Measurements from ENCODE around the gene C9orf43. TPM values are rescaled to one million over a fixed set of nuclear protein-coding genes. Genes with fewer than 3 reads are reported as not detected.

Gene C9orf43
- total and polyA plus RNA-seq, 4 donors: 0.09 to 1.1 (median 0.25) TPM

DNA sequence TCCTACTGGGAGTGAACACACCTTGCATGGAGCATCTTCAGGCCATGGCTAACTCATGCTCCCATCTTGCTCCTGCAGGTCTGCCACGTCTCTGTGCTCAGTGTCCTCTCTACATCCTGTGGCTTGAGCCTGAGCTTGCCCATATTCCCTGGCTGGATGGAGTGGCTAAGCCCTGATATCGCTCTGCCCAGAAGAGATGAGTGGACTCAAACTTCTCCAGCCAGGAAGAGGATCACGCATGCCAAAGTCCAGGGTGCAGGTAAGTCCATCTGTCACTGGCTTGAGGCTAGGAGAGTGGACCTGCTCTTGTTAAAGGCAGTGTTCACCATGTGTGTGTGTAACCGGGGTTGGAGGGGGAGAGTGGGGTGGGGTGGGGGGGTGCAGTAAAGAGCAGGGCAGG is 51.4 kb downstream of the C9orf43 start:
- H3K27ac ChIP-seq (ENCODE audit: low read depth in 1 of 2, low read length in 2 of 2): no peak overlapping the region
- H3K27me3 ChIP-seq (ENCODE audit: control insufficient read depth in 4 of 4, insufficient read depth in 4 of 4, low read length in 3 of 4): no peaks in the 10 kb centered on the region
- WGBS: 95% methylated on average over 4 of the region's 4 CpGs
- no peak for DNase-seq (ENCODE audit: low spot score)
- TF ChIP-seq RXRA (IDR thresholded peaks at IDR 0.05) (no peak), GABPA (IDR thresholded peaks at IDR 0.05 in 1 of 2, conservative IDR thresholded peaks at IDR 0.05 in 1 of 2) (no peak), HNF4G (IDR thresholded peaks at IDR 0.05) (no peak), FOXA1 (IDR thresholded peaks at IDR 0.05) (no peak), EGR1 (IDR thresholded peaks at IDR 0.05; ENCODE audit: low read depth in 2 of 2) (no peak), HNF4A (conservative IDR thresholded peaks at IDR 0.05) (no peak), RAD21 (IDR thresholded peaks at IDR 0.05) (no peak), TAF1 (conservative IDR thresholded peaks at IDR 0.05) (no peak), NR2F2 (IDR thresholded peaks at IDR 0.05) (no peak), FOXA2 (IDR thresholded peaks at IDR 0.05) (no peak), YY1 (IDR thresholded peaks at IDR 0.05) (no peak), JUND (IDR thresholded peaks at IDR 0.05) (no peak)
- TF ChIP-seq, protein P1, sequence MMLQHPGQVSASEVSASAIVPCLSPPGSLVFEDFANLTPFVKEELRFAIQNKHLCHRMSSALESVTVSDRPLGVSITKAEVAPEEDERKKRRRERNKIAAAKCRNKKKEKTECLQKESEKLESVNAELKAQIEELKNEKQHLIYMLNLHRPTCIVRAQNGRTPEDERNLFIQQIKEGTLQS (IDR thresholded peaks at IDR 0.05): no peak
- TF ChIP-seq, protein P2, sequence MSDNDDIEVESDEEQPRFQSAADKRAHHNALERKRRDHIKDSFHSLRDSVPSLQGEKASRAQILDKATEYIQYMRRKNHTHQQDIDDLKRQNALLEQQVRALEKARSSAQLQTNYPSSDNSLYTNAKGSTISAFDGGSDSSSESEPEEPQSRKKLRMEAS (IDR thresholded peaks at IDR 0.05): no peak
- TF ChIP-seq, protein P3, sequence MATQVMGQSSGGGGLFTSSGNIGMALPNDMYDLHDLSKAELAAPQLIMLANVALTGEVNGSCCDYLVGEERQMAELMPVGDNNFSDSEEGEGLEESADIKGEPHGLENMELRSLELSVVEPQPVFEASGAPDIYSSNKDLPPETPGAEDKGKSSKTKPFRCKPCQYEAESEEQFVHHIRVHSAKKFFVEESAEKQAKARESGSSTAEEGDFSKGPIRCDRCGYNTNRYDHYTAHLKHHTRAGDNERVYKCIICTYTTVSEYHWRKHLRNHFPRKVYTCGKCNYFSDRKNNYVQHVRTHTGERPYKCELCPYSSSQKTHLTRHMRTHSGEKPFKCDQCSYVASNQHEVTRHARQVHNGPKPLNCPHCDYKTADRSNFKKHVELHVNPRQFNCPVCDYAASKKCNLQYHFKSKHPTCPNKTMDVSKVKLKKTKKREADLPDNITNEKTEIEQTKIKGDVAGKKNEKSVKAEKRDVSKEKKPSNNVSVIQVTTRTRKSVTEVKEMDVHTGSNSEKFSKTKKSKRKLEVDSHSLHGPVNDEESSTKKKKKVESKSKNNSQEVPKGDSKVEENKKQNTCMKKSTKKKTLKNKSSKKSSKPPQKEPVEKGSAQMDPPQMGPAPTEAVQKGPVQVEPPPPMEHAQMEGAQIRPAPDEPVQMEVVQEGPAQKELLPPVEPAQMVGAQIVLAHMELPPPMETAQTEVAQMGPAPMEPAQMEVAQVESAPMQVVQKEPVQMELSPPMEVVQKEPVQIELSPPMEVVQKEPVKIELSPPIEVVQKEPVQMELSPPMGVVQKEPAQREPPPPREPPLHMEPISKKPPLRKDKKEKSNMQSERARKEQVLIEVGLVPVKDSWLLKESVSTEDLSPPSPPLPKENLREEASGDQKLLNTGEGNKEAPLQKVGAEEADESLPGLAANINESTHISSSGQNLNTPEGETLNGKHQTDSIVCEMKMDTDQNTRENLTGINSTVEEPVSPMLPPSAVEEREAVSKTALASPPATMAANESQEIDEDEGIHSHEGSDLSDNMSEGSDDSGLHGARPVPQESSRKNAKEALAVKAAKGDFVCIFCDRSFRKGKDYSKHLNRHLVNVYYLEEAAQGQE (IDR thresholded peaks at IDR 0.05): no peak
- no peak overlapping the region for H3K9ac ChIP-seq (ENCODE audit: low read depth in 1 of 2, low read length in 2 of 2)
- no peaks in the 10 kb centered on the region for H3K36me3 ChIP-seq (ENCODE audit: control insufficient read depth in 4 of 4, insufficient read depth in 3 of 4, low read depth in 1 of 4, low read length in 3 of 4)
- peaks cover 8 to 30% (median 22%) of the 10 kb centered on the region in 4 donors for H3K4me1 ChIP-seq (ENCODE audit: control insufficient read depth in 4 of 4, insufficient read depth in 4 of 4, low read length in 3 of 4)
- no peaks in the 10 kb centered on the region for H3K9me3 ChIP-seq (ENCODE audit: control insufficient read depth in 4 of 4, low read length in 3 of 4)
- H3K4me3 ChIP-seq (ENCODE audit: low read depth in 1 of 3, low read length in 3 of 3): no peak overlapping the region

DNA sequence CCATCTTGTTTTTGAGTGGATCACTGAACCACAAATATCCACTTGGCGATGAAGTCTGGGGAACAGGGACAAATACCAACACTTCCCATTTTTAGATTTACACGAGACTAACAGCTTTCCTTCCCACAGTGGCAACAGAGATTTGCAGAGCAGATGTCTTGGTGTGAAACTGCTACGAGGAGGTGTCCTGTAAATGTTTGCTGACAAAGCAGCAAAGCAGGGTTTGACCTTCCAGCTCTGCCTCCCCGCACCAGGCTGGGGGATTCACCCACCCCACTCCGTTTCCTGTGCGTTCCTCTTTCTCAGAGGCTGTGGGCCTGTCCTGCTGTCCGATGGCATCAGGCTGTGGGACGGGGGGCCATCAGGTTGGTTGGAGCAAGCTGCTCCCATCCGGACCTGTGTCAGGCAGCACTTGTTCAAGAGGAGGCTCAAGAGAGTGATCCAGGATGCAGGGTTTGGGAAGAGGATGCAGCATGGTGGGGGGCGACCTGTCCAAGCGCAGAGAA is 52.3 kb downstream of the C9orf43 start:
- DNase-seq (ENCODE audit: low spot score): no peak
- Histone ChIP-seq H3K9ac (ENCODE audit: low read depth in 1 of 2, low read length in 2 of 2) (no peak overlapping the region), H3K27me3 (ENCODE audit: control insufficient read depth in 4 of 4, insufficient read depth in 4 of 4, low read length in 3 of 4) (no peaks in the 10 kb centered on the region), H3K9me3 (ENCODE audit: control insufficient read depth in 4 of 4, low read length in 3 of 4) (no peaks in the 10 kb centered on the region), H3K36me3 (ENCODE audit: control insufficient read depth in 4 of 4, insufficient read depth in 3 of 4, low read depth in 1 of 4, low read length in 3 of 4) (no peaks in the 10 kb centered on the region), H3K27ac (ENCODE audit: low read depth in 1 of 2, low read length in 2 of 2) (no peak overlapping the region), H3K4me3 (ENCODE audit: low read depth in 1 of 3, low read length in 3 of 3) (no peak overlapping the region), H3K4me1 (ENCODE audit: control insufficient read depth in 4 of 4, insufficient read depth in 4 of 4, low read length in 3 of 4) (peaks cover 8 to 30% (median 22%) of the 10 kb centered on the region in 4 donors)
- TF ChIP-seq, protein P3 (IDR thresholded peaks at IDR 0.05): no peak
- 85% methylated on average over 11 of the region's 11 CpGs for WGBS
